ENCODE measurements around the gene PDE8B.
A peak's percentile ranks its signal among the peaks of the same experiment; 100 is the strongest.

Gene PDE8B

GRCh38 chr5:77300451-77300850, 90.0 kb downstream of the PDE8B start:
- DNase-seq, result no peak

- DNase-seq, result peak; percentile 18 to 39
These were observed 91.0 kb downstream of the PDE8B start for GRCh38 chr5:77301447-77301883.

- no peak for DNase-seq
These were observed 91.8 kb downstream of the PDE8B start for GRCh38 chr5:77302247-77302646.

DNA sequence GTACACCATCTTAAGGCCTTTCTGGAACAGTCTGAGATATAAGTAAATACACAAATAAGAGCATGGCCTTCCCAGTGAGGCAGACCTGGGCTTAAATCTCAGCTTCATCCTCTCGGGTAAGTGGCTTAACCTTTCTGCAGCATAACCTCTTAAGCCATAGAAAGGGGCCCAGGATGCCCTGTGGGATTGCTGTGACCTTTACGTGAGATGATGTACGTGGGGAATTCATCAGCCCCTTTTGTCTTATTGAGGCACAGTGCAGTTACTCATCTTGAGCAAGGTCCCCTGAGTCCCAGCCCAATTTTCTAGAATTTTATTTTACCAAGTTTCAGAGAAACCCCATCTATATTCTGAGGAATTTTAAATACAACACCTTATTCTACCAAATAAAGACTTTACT, 92.2 kb downstream of the PDE8B start:
- no peak for DNase-seq

DNA sequence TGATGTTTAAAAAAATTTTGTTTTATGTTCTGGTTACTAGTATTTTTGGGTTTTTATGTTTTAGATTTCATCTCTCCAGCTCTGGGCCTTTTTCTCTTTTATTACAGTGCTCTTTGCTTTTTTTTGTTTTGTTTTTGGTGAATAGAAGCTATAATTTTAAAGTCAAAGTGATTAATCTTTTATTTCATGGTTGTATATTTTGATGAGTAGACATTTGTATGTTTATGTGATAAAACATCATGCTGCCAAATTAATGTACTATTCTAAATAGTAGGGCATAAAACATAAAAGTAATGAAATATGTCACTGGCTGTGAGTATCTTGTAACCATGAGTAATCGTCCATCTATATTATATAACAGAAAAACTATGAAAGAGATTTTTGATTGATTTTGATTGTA, 93.9 kb downstream of the PDE8B start:
- no peak for DNase-seq

DNA sequence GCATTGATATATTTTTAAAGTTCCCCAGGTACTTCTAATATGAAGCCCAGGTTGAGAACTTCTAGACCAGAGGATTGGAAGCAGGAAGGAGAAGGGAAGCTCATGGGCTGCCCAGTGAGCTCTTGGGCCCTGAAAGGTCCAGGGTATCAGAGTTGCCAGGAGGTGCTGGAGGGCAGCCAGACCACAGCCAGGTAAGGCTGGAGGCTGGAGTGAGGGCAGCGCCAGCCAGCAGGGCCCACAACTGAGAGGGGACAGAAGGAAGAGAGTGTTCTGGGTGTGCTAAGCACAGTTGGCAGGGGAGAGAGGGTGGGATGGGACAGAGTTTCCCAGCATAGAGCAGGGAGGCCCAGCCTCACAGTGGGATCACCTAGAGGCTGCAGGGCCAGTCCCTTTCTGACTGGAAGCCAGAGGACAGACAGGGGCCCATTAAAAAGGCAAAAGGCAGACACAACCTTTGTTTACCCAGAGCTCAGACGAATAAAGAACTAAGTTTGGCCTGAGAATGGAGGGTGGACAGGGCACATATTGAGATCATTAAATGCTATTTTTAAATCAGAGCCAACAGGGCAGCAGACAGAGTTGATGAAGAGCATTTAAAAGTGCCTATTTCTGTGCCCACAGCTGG, 94.9 kb downstream of the PDE8B start:
- DNase-seq, result no peak

DNA sequence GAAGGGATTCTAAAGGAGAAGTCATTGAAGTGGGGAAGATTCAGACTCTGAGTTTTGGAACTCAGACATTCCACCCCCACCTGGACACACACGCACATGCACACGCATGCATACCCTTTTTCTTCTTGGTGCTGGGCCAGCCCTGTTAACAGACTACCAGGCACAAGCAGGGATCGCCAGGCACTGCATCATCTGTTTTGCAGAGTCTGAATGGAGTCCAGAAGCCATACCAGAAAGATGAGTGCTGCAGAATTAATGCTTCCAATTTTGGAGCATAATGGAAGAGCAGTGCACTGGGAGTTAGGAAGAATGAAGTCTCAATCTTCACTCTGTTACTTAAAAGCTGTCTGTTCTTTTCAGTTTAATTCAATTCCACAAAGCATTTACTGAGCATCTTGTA, 95.5 kb downstream of the PDE8B start:
- no peak for DNase-seq

GRCh38 chr5:77306531-77306930, 96.1 kb downstream of the PDE8B start:
- no peak for DNase-seq

DNA sequence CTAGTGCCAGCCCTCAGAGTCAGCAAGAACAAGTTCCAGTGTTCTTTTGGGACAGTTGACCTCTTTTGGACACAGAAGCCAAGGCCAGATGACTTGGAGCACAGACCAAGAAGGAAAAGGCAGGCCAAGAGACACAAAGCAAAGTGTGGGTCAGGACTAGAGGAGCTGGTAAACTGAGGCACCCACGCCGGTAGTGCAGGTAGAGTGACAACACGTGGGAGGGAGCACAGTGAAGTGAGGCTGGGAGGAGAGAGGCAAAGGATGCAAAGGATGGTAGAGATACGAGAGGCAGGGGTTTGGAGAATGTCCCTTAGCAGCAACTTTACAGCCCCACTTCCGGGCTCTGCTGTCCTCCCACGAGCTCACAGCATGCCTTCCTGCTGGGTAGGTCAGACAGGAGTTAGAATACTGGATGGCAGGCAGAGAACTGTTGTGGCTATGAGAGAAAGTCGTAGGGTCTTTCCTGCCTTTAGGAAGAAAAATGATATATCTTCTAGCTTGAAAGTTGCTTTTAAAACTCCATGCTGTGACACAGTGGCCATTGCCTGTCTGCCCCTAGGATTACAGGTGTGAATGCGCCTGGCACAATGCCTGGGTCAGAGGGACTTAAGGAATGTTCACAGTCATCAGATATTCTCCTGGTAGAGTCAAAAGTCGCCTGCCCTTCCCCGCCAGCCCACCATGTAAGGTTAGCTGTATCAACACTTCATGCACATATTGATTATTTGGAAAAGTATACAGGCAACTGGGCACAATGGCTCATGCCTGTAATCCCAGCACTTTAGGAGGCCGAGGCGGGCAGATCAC, 97.9 kb downstream of the PDE8B start:
- DNase-seq, result no peak

DNA sequence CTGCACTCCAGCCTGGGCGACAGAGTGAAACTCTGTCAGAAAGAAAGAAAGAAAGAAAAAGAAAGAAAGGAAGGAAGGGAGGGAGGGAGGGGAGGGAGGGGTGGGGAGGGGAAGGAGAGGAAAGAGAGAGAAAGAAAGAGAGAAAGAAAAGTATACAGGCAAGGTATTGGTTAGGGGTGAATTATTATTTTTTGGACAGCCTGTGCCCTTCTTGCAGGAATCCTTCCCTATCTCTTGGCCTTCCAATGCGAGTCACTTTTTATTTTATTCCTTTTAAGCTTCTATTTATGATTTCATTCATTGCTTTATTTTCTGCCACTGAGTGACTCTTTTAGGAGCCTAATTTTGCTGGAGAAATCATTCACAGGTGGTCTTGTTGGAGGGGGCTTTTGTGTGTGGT, 98.7 kb downstream of the PDE8B start:
- DNase-seq, result no peak

- DNase-seq, result no peak
These were observed 100.2 kb downstream of the PDE8B start for GRCh38 chr5:77310494-77311213.

DNA sequence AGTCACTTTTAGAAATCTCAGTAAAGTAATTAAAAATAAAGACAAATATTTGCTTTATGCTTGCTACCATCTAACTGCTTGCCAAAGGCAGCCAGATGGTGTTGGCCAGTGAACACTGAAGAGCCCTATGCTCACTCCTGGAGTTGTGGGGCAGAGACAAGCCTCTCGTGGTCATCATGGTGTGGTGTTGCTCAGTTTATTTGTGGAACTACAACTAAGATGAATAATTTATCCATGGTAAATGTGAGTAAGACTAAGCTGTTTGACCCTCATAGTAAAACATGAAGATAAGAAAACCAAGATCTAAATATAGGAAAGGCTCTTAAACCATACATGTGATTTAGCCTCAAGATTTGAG, 100.7 kb downstream of the PDE8B start:
- no peak for DNase-seq

GRCh38 chr5:77312413-77312812, 101.9 kb downstream of the PDE8B start:
- DNase-seq, result no peak

- no peak for DNase-seq
These were observed 106.6 kb downstream of the PDE8B start for GRCh38 chr5:77316871-77317661.

- no peak for DNase-seq
These were observed 107.6 kb downstream of the PDE8B start for GRCh38 chr5:77318060-77318459.

DNA sequence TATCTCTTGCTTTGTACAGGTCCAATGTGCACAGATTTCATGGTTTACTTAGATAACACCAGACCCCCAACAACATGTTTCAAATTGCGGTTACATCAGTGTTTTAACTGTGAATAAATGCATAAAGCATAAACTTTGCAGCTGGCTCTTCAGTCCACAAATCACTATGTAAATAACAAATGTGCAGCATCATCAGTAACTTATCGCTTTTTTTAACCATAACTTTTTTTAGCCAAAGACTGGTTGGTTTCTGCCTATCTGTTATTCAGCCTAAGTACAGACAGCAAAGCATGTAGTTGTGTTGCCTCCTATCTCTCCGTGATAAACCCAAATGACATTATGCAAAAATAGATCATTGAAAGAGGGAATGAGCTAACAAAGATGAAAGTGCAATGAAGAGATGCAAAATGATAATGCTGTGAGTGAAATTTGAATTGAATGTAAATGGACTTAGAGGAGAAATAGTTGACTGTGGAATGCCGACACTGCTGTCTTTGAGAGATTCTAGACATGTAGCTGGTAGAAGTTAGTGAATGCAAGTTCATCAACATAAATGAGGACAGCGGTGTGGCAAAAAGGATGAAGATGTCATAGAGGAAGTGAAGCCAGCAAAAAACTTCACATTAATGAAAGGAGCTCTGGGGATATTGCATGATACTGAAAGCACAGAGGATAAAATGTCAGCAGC, 108.8 kb downstream of the PDE8B start:
- DNase-seq, result no peak

DNA sequence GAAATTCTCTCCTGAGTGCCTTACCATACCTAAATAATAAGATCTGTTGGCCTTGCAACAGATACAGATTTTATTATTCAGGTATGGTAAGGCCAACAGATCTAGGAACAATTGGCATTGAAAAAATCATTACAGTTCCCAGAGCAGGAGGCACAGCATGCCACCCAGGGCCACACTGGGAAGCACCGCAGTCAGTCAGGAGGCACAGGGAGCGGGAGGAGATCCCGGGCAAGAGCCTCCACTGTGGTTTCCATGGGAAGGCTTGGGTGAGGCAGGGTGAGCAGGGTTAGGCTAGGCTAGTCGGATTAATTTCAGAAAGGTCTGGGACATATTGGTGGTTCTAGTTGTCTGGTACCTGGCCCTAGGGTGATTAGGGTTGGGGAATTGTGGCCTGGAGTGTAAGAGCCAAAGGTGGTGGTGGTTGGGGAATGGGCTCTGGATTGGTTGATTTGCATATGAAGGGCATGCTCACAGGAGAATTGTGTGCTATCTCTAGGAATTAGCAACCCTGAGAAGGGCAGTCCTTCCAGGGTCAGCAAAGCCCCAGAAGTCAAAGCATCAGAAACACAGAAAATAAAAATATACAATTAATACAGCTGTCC, 111.4 kb downstream of the PDE8B start:
- DNase-seq, result no peak

DNA sequence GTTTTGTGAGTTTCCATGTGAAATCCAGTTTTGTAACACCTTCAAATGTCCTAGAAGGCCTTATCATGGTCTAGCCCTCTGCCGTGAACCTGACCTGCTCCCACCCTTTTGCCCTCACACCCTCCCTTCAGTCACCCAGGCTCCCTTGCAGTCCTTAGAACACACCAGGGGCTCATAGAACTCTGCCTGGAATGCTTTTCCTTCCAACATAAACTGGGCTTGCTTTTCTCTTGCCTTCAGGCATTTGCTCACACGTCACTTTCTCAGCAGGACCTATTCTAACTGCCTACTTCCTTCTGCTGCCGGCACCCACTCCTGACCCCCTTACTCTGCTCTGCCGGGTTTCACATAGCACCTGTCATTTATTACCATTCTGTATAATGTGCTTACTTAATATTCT, 111.9 kb downstream of the PDE8B start:
- DNase-seq, result no peak

GRCh38 chr5:77325921-77326541, 115.6 kb downstream of the PDE8B start:
- no peak for DNase-seq

DNA sequence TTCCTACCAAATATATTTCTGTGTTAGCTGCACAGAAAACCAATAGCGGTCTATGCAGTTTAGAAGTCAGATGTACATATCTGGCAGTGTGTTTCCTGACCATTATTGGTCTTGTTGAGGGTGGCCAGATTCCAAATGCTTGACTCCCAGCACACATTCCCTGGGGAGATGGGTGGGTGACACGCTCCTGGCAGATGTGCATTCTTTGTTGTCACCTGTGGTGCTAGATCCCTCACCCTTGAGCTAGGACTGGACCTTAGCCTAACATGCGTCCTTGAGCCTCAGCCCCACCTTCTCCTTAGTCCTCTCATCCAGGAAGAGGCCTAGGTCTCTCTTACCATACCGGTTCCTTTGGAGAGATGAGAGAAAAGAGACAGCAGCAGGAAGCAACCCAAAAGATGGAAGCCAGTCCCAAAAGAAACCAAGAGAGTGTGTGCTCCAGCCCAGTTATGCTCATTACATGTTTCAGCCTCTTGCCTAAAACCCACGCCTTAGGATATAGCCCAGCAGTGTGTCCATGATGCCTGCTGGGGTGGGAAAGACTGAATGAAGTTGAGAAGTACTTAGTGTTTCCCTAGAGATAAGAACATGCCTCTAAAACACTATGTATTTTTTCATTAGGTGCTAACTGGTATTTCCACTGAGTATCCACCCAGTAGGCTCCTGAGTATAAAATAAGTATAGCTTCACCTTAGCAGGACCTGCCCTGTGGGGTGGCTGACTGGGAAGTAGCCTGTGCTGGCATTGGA, 116.7 kb downstream of the PDE8B start:
- no peak for DNase-seq

Data from AML-193 (cell line).